ENCODE measurements around the gene ARHGEF3.

The ARHGEF3 gene

GRCh38 chr3:56823421-56823926, 21.7 kb upstream of the ARHGEF3 start:
- DNase-seq (ENCODE audit: low read depth): no peak

DNA sequence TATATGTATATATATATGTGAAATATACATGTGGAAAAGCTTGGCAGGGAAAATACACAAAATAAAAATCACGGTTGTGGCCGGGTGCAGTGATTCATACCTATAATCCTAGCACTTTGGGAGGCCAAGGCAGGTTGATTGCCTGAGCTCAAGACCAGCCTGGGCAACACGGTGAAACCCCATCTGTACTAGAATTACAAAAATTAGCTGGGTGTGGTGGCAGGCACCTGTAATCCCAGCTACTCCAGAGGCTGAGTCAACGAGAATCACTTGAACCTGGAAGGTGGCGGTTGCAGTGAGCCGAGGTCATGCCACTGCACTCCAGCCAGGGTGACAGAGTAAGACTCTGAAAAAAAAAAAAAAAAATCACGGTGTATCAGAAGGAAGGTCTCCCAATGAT, 20.8 kb upstream of the ARHGEF3 start:
- DNase-seq (ENCODE audit: low read depth): no peak

DNA sequence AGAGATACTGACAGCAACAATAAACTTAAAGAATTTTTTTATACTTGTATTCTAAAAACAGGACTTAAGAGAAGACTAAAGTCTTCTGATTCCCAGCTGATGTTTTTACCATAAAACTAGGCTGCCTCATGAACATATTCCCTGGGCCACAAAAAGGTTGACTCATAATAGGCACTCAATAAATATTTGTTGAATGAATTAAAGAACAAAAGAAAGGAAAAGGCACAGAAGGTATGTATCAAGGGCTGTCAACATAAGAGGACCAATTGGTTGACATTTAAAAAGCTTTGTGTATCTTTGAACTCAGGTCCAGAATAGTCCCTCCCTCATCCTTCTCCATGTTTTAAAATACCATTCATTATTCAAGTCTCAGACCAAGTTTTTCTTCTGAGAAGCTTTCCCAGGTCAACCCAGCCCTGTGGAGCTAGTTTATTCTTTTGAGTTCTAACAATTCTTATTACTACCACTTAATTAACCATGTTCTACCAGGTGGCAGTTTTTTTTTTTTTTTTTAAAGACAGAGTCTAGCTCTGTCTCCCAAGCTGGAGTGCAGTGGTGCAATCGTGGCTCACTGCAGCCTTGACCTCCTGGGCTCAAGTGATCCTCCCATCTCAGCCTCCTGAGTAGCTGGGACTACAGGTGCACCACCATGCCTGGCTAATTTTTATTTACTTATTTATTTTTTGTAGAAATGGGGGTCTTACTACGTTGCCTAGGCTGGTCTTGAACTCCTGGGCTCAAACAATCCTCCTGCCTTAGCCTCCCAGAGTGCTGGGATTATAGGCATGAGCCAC, 17.5 kb upstream of the ARHGEF3 start:
- DNase-seq (ENCODE audit: low read depth): no peak

DNA sequence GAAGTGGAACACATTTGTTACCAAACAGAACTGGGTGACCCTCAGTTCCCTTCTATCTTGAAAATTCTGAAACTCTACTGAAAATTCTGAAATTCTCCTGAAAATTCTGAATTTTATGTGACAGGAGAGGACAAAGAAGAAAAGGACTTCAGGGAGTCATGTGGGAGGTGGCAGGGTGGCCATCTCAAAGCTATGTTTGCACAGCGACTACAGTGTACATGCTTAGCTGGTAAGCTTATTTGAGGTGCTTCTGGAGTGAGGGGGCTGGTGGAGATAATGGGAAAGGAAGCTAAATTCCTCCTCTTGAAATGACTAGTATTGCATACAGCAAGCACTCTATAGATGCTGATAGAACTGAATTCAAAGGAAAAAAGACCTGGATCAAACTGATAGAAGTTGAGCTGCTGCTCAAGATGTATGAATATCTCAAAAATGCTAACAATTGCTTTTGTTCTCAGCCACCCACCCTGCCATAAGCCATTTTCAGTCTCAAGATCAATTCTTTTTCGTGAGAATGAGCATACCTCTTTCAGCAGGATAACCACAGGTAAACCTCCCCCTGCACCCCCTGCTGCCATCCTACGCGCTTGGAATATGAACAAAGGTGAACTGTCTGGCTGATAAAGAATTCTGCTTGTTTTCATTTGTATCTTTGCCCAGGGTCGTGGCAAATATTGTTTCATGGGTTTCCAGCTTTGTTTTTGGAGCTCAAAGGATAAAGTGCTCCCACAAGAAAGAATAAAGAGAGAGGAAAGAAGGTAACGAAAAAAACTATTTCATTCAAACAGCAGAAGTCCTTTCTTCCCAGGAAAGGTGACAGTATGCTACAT, 16.6 kb upstream of the ARHGEF3 start:
- no peak for DNase-seq (ENCODE audit: low read depth)

GRCh38 chr3:56817646-56818045, 15.9 kb upstream of the ARHGEF3 start:
- DNase-seq (ENCODE audit: low read depth): no peak

DNA sequence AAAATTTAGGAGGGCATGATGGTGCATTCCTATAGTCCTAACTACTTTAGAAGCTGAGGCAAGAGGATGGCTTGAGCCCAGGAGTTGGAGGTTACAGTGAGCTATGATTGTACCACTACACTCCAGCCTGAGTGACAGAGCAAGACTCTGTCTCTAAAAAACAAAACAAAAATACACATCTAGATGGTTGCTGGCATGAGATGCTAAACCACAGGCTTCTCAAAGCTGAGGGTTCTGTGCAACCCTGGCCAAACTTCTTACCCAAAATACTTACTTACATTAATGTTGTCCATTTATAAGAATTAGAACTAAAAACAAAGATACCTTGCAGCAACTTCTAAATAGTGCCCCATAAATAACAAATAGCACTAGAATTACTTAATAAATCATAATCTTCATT, 14.3 kb upstream of the ARHGEF3 start:
- no peak for DNase-seq (ENCODE audit: low read depth)

DNA sequence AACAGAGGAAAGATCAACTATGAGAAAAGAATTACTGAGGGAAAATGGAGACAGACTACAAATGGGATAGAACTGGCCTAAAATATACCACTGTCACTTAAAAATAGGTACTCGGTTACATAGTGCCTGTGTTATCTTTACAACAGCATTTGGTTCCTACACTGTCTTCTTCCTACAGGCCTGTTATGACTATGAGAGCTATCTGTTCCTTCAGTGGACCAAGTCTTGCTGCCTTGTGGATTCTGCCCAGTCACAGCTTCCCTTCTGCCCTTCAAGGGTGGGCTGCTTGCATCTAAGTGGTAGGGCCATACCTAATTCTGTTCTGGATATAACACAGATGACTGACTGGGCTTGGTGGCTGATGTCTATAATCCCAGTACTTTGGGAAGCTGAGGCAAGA, 13.8 kb upstream of the ARHGEF3 start:
- DNase-seq (ENCODE audit: low read depth): no peak

- DNase-seq (ENCODE audit: low read depth): no peak
Observed at GRCh38 chr3:56813653-56813960, 11.9 kb upstream of the ARHGEF3 start.

- DNase-seq (ENCODE audit: low read depth): no peak
Observed at GRCh38 chr3:56812754-56813652, 11.3 kb upstream of the ARHGEF3 start.

- no peak for DNase-seq (ENCODE audit: low read depth)
Observed at GRCh38 chr3:56811546-56812202, 9.9 kb upstream of the ARHGEF3 start.

DNA sequence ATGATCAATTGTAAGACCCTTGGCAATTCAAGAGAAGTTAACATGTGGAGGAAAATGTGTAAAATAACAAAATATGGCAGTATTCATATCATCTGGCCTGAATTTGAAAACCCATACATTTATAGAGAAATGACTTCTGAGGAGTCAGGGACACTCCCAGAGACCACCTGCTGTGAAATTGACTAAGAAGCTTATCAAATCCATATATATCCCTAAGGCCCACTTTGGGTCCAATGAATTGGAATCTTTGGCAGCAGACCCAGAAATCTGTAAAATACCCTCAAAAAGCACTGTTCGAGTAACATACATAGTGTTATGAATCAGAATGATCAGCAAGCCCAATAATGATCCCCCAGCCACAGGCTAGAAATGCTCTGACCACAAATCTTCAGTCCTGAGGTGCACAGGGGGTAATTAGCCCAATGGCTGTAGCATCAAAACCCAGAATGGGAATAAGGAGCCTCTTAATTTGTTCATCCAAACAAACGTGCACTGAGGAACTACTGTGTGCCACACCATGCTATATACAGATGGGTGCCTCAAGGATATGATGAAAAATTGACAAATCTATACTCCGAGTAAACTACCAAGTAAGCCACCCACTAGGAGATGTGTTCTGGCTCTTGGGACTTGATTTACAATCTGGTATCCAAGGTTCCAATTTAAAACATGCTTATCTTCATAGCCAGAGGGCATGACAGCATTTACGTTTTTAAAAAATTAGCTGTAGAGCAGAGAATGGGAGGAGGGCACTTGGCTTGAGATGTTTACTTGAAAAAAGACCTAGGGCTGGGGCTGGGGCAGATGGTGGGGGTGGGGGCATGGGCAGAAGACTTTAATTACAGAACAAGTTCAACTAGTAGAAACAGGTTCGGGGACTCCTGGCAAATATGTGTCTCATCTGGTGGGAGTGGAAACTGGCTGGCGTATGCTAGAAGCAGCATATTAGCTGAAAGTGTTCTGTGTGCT, 9.1 kb upstream of the ARHGEF3 start:
- no peak for DNase-seq (ENCODE audit: low read depth)

GRCh38 chr3:56806407-56806806, 4.7 kb upstream of the ARHGEF3 start:
- DNase-seq (ENCODE audit: low read depth): no peak

- no peak for DNase-seq (ENCODE audit: low read depth)
Observed at GRCh38 chr3:56802790-56803189, 1.0 kb upstream of the ARHGEF3 start.

DNA sequence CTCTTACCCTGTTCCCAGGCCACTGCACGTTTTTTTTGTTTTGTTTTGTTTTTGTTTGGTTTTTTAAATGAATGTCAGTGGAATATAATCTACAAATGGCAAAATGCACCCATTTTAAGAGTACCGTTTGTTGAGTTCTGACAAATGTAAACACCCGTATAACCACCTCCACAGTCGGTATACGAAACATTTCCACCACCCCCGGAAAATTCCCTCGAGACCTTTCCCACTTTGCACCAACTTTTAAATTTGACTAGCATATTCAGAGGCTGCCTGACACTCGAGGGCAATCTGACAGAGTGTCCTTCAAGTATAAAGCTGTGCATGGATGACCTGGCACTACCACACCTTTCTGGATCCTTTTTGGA, 613 bp upstream of the ARHGEF3 start:
- DNase-seq (ENCODE audit: low read depth): no peak

DNA sequence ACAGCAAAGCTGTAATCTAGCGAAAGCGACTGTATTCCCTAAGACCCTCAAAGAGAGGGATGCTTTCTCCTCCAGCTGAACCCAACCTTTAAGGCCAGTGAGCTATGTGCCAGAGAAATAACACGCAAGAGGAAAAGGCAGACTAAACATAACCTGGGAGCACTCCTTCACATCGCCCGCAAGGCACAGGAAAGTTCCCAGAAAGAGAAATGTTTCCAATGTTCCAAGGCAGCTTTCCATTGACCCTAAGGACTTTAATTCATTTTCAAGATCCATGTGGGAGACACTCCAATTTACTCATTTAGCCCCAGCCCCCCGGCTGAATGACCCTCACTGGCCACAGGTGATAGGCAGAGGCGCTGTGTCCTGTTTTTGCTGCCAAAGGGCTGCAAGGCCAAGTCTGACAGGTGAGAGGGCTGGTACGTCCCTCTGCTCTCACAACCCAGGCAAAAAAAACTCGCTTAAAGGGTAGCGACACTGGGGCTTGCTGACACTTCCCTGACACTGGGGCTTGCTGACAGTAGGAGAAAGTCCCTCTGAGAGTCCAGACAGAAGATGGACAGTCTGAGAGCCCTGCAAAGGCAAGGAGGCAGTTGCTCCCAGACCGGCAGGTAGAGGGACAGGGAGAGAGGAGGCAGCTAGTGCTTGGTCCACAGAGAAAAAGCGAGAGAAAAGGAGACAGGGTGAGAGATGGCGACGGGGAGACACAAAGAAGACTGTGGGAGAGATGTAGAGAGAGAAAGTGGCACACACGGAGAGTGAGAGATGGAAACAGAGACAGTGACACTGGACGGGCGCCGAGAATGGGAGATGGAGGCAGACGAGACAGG, 702 bp downstream of the ARHGEF3 start:
- DNase-seq (ENCODE audit: low read depth): no peak

GRCh38 chr3:56800130-56800831, 1.5 kb downstream of the ARHGEF3 start:
- DNase-seq (ENCODE audit: low read depth): no peak

DNA sequence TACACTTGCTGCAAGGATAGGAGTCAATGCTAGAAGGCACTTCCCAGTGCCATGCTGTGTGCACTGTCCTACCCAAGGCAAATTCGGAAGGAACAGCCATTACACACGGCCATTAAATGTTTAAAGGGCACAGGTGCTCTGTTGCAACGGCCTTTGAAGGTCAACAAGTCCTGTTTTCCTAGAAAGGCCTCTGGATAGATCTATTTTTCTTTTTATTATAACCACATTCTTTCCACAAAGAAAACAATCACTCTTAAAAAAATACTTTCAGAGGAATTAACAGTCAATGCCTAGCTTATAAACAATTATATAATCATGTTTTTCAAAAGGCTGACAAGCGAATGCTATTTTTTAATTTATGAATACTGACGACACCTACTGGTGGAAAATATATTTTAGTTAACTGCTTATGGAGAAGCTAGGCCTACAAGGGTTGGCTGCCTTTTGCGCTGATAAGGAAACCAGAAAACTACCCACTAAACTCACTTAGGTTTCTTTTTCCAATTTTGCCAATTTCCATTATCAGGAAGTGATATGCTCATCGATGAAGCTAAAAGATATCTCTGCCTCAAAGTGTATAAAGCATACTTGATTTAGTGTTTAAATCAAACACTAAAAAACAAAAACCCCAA, 2.4 kb downstream of the ARHGEF3 start:
- no peak for DNase-seq (ENCODE audit: low read depth)

DNA sequence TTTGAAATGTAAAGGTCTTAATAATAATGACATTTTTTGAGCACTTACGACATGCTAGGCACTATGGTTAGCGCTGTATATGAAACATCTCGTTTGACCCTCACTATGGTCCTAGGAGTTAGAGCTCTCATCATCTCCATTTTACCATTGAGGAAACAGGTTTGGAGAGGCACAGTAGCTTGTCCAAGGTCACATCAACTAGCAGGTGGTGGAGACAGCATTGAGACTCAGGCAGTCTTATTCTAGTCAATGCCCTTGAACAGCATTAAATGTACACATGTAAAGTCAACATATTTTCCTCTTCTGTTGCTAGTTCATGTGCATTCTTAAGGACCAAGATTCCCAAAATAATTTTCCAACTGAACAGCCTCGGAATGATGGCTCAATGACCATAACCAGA, 4.8 kb downstream of the ARHGEF3 start:
- no peak for DNase-seq (ENCODE audit: low read depth)

- no peak for DNase-seq (ENCODE audit: low read depth)
Observed at GRCh38 chr3:56796202-56796601, 5.5 kb downstream of the ARHGEF3 start.

Measured in CMK (cell line).